ENCODE measurements around the gene GLIS1.

The GLIS1 gene

DNA sequence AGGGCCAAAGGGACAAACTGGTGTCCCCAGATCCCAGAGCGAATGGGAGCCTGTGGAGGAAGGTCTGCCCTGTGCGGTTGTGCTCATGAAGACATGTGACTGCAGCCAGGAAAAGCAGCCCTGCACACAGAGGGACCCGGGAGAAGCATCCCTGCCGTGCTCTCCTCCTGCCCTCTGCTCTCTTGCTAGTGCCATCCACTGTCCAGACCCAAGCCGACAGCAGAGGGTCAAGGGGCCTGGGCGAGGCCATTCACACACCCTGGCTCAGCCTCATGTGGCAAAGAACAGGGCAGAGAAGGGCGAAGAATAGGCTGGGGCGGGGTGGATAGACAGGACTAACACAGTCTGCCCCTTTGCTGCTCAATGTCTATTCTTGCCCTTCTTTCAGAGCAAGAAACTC, 262.4 kb downstream of the GLIS1 start:
- DNase-seq = no peak

GRCh38 chr1:53475664-53476063, 263.3 kb downstream of the GLIS1 start:
- no peak for DNase-seq

DNA sequence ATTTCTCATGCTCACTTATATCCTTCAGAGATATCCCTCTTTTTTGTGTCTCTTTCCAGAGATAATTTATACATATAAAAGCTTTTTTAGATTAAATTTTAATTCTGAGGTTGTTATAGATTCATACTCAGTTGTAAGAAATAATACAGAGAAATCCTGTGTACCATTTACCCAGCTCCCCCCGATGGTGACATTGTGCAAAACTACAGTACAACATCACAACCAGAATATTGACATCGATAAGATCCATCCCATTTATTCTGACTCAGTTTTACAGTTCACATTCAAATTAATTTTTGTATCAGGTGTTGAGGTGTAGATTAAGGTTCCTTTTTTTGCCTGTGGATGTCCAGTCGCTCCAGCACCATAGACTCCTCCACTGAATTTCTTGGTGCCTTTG, 265.5 kb downstream of the GLIS1 start:
- DNase-seq = no peak

DNA sequence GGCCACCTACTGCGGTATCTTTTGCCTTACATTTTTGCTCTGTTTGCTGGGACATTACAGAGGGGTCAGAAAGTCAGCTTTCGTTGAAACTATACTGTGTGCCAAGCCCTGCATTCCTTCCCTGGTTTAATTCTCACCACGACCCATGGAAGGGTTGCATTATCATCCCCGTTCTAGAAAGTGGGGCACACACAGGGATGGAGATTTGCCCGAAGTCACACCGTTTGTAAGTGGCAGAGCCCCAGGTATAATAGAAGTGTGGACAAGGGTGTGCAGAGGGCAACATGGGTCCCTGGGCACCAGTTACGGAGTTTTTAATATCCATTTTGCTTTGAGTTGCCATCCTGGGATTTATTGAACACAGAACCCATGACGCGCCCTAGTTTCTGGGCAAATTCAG, 268.0 kb downstream of the GLIS1 start:
- no peak for DNase-seq

- no peak for DNase-seq
Observed at GRCh38 chr1:53470584-53470983, 268.4 kb downstream of the GLIS1 start.

- no peak for DNase-seq
Observed at GRCh38 chr1:53470155-53470554, 268.8 kb downstream of the GLIS1 start.

DNA sequence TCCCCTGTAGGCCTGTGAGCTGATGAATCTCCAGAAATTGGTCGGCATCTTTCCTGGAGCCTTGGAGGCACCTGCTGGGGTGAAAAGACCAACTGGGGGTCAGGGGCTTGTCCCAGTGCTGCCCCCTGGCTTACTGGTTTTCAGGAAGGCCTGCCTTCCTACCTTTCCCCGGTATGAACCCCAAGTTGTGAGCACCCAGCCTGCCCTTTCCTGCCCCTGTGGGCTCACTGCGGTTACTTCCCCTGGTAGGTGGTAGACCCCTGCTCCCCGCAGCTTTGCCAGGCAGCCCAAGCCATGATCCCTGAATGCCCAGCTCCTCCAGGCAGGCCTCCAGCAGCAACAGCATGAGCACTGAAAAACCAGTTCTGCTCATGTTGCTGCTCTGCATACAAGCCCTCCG, 269.6 kb downstream of the GLIS1 start:
- DNase-seq = no peak

GRCh38 chr1:53468374-53468773, 270.6 kb downstream of the GLIS1 start:
- DNase-seq = no peak

DNA sequence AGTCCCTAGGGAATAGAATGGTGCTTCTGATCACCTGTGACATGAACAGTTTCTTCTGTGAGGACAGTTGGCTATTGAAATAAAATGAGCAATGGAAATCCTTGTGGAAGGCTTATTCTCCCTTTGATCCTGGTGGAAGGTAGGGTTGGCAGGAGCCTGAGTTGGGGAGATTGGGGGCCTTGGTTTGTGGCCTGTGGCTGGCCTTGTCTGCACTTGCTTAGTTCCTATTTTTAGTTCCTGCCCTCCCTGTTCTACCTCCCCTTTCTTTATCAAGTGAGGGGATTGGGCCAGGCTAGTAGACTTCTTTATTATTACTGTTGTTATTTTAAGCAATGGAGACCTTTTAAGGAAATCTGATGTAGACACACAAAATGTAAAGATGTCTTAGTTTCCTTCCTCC, 271.6 kb downstream of the GLIS1 start:
- no peak for DNase-seq

DNA sequence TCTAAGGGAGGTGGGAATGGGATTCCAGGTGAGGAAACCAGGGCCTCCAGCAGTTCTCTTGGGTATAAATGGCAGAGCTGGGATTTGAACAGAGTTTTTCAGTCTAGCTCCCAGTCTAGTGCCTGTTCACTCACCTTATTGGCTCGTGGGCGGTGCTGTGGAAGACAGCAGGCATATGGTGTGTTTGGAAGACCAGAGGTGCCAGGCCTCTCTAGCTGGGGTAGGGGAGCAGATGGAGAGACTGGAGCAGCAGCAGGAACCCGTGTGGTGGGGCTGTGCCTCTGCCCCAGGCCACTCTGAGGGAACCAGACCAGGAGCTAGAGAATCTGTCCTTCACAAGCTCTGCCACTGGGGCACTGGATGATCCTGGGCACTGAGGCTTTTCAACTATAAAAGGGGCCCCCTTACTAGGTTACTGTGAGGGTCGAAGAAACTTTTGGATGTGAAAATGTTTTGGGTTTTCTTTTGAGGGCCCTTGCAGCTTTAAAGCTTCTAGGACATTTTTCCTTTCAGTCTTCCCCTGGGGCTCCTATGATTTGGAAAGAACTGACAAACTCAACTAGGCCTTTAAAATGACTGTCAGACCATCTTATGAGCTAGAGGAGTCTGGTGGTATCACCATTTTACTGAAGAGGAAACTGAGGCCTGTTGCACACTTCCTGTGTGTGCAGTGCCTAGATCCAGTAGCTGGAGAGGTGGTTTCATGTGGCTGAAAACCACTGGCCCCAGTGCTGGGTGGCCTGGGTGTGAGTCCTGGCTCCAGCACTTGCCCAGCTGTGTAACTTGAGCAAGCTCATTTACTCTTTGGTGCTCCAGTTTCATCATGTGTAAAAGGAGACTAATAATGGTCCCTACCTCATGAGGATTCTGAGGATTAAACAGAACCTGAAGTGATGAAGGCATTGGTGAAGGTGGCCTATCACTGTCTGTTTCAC, 273.7 kb downstream of the GLIS1 start:
- no peak for DNase-seq

DNA sequence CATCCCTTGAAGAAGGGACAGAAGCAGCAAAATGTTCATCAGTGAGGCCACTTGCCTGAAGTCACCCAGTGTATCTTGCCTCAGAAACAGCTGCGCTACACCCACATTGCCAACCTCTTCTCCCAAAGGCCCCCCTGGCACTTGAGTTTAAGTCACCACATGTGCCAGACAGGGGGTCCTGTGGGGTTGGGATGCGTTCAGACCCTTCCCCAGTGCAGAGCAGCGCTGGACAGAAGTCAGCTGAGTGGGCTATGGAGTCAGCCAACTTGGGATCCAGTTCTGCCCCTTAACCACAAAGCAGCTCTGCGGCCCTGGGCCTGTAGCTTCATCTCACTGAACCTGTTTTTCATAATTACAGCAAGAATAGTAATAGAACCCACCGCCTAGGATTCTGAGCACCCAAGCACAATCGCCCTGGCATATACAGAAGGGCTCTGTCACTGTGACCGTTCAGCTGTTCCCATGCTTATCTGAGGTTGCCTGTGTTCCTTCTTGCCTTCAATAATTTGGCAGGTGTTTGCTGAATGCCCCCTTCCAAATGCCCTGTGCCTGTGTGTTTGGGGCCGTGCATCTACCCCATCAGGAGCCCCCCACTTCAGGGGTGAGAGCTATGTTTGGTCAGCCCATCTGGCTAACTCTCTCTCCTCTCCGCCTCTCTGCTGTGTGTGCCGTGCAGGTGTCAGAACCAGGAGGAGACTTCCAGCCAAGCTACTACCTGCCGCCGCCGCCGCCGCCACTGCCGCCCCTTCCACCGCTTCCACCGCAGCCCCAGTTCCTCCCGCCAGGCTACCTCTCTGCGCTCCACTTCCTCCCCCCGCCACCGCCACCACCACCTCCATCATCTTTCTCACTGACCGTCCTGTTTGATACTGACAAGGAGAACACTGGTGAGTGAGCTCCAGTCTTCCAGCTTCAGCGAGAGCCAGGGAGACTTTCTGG, 274.7 kb downstream of the GLIS1 start:
- DNase-seq = no peak

GRCh38 chr1:53462769-53463501, 276.0 kb downstream of the GLIS1 start:
- DNase-seq = no peak

GRCh38 chr1:53462193-53462592, 276.8 kb downstream of the GLIS1 start:
- DNase-seq = no peak

DNA sequence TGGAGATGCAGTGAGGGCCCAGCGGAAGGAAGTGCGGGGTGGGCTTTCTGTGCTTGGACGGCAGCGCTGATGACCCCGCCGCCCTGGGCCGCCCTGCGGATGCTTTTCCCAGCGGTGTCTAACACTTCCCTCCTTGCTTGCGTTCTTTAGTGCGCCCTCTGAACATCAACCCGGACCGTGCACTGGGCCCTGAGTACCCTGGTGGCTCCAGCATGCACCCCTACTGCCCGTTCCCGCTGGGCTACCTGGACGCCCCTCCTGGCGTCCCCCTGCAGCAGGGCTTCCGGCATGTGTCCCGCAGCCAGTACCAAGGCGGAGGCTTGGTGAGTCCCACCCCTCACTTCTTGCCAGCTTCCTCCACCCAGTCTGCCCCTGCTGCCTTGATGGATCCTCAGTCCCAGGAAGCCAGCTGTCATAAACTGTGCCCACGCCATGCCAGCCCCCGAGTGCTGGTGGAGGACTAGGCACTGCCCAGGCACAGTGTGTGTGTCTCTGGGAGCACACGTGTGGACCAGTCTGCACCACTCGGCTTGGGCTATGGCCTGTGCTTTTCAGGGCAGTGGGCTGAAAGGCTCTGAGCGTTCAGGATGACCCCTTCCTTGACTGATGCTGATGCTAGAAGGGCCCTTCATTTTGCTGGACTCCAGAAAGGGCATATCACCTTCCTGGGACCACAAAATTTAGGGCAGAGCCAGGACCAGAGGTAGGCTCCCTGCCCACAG, 277.5 kb downstream of the GLIS1 start:
- no peak for DNase-seq

DNA sequence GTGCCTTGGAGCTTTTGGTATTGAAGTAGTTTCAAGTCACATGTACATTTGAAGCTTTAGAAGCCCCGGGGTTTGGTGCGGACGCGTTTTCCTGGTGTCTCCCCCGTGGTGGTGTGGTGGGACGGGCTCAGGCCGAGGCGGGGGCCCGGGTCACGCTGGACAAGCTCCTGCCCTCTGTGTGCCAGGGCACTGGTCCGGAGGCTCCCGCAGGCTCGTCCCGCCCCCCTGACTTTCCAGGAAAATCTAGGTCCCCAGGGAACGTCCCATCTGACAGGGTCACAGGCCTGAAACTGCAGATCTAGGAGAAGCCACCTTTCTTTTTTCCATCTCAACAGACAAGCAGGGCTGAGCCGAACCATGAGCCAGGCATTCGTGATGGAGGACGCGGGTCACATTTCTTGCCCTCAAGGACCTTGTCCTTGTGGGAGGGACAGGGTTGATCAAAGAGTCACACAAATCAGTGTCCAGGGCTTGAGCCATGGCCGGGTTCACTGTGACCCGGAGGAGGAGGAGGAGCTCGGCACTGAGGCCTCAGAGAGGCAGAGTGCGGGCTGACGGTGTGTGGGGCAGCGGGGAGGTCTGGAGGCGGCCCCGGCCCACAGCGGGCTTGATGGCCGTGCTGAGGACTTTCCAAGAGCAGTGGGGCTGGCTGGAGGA, 278.2 kb downstream of the GLIS1 start:
- no peak for DNase-seq

GRCh38 chr1:53460211-53460634, 278.7 kb downstream of the GLIS1 start:
- DNase-seq = no peak

GRCh38 chr1:53459321-53460175, 279.4 kb downstream of the GLIS1 start, which contains the start of gene DMRTB1:
TSS of gene DMRTB1 (plus strand) at chr1:53459399. CDS start at chr1:53459454, 55 bp downstream.
- no peak for DNase-seq

DNA sequence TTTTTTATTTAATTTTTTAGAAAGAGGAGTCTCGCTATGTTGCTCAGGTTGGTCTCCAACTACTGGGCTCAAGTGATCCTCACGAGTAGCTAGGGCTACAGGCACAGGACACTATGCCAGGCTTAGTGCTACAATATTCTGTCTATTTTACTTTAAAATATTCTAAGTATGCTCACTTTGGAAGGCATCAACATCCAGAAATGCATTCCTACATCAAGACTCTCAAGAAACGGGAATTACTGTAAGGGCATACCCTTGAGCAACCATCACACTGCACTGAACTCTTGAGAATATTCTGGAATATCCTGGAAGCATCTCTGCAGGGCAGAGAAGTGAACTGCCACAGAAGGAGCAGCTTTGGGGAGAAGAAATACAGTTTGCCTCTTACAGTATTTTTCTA, 280.3 kb downstream of the GLIS1 start:
- no peak for DNase-seq

All from DMS79 (cell line).